Measurements from ENCODE around the gene CEPT1.

CEPT1 gene

GRCh38 chr1:111145963-111146768 lies 6.1 kb downstream of the CEPT1 start:
- DNase-seq (ENCODE audit: low spot score): no peak
- no peak overlapping the region for H3K27ac ChIP-seq

GRCh38 chr1:111147948-111148347 lies 7.9 kb downstream of the CEPT1 start:
- TF ChIP-seq CTCF (conservative IDR thresholded peaks at IDR 0.05; ENCODE audit: low read depth): no peak
- CTCF ChIA-PET: no interaction called here

More at GRCh38 chr1:111145963-111146768, 6.1 kb downstream of the CEPT1 start:
- ChIA-PET CTCF (no interaction called here), POLR2A (ENCODE audit: low non-redundant PET) (no interaction called here)
- TF ChIP-seq CTCF (conservative IDR thresholded peaks at IDR 0.05; ENCODE audit: low read depth): no peak

GRCh38 chr1:111148376-111148881 lies 8.4 kb downstream of the CEPT1 start:
- CTCF ChIA-PET: no interaction called here
- TF ChIP-seq CTCF (conservative IDR thresholded peaks at IDR 0.05; ENCODE audit: low read depth): no peak

More at GRCh38 chr1:111147948-111148347, 7.9 kb downstream of the CEPT1 start:
- POLR2A ChIA-PET (ENCODE audit: low non-redundant PET): no interaction called here
- DNase-seq (ENCODE audit: low spot score): no peak
- no peak overlapping the region for H3K27ac ChIP-seq

GRCh38 chr1:111151838-111152237 lies 11.8 kb downstream of the CEPT1 start:
- TF ChIP-seq CTCF (conservative IDR thresholded peaks at IDR 0.05; ENCODE audit: low read depth): no peak
- no peak for DNase-seq (ENCODE audit: low spot score)
- ChIA-PET CTCF (no interaction called here), POLR2A (ENCODE audit: low non-redundant PET) (no interaction called here)
- H3K27ac ChIP-seq: no peak overlapping the region

More at GRCh38 chr1:111148376-111148881, 8.4 kb downstream of the CEPT1 start:
- H3K27ac ChIP-seq: no peak overlapping the region
- no peak for DNase-seq (ENCODE audit: low spot score)
- POLR2A ChIA-PET (ENCODE audit: low non-redundant PET): no interaction called here

GRCh38 chr1:111154021-111154999 lies 14.3 kb downstream of the CEPT1 start:
- no peak for TF ChIP-seq CTCF (conservative IDR thresholded peaks at IDR 0.05; ENCODE audit: low read depth)
- CTCF ChIA-PET: interaction anchor here (0.6 to 0.7 kb wide), 2 partner anchors 525 to 539 kb away, joined by 3 read pairs; no protein-coding TSS in a partner anchor

GRCh38 chr1:111157431-111157830 lies 17.4 kb downstream of the CEPT1 start:
- no peak overlapping the region for H3K27ac ChIP-seq
- TF ChIP-seq CTCF (conservative IDR thresholded peaks at IDR 0.05; ENCODE audit: low read depth): no peak
- ChIA-PET CTCF (interaction anchor here (0.6 kb wide), 1 partner anchor 11 kb away, joined by 4 read pairs; no protein-coding TSS in a partner anchor), POLR2A (ENCODE audit: low non-redundant PET) (interaction anchor here (0.6 kb wide), 1 partner anchor 16 kb away, joined by 3 read pairs; no protein-coding TSS in a partner anchor)
- DNase-seq (ENCODE audit: low spot score): no peak

More at GRCh38 chr1:111154021-111154999, 14.3 kb downstream of the CEPT1 start:
- POLR2A ChIA-PET (ENCODE audit: low non-redundant PET): no interaction called here
- DNase-seq (ENCODE audit: low spot score): no peak
- no peak overlapping the region for H3K27ac ChIP-seq
